ENCODE results near the gene COPB2. TPM values are rescaled to one million over a fixed set of nuclear protein-coding genes. Genes with fewer than 3 reads are reported as not detected.

COPB2 gene
- total and polyA plus RNA-seq, 2 donors (not counting 3 experiments of a cell fraction or from before 2014, with no cell fraction given), result 72.1 to 146 TPM

DNA sequence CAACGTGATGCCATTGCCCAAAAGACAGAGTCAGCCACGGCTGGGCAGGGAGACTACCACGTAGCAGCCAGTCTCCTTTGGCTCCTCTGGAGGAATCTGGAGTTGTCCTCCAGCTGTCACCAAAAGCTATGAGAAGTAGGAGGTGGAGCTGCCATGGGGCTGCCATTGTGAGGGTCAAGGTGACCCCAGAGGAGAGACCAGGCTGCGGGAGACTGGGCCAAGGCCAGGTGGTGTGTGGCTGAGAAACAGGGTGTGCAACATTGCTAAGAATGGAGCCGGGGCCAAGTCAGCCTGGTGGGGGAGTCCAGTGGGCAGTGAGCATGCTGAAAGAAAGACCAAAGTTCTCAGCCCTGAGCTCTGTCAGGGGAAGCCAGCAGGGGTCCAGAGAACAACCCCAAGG lies 75.5 kb downstream of the COPB2 start:
- Histone ChIP-seq H3K79me2 (ENCODE audit: control insufficient read depth, insufficient read depth, low read length) (no peaks in the 10 kb centered on the region), H3K9ac (replicated peaks; ENCODE audit: extremely low read depth, insufficient read depth, low read length) (no peak overlapping the region), H3K27me3 (ENCODE audit: control insufficient read depth in 2 of 2, insufficient read depth in 2 of 2, low read length in 2 of 2) (peaks cover 0 to 4% of the 10 kb centered on the region in 2 experiments), H3K9me1 (replicated peaks; ENCODE audit: control insufficient read depth, extremely low read depth, insufficient read depth, low read length) (no peaks in the 10 kb centered on the region), H2AFZ (ENCODE audit: low read depth, low read length) (no peak overlapping the region), H3K9me3 (replicated peaks; ENCODE audit: control insufficient read depth, insufficient read depth, low read length) (no peaks in the 10 kb centered on the region), H3K4me2 (ENCODE audit: insufficient read depth, low read length) (no peak overlapping the region), H3K36me3 (ENCODE audit: control insufficient read depth in 2 of 2, extremely low read depth in 1 of 2, insufficient read depth in 2 of 2, low read length in 2 of 2) (no peaks in the 10 kb centered on the region), H3K4me3 (replicated peaks in 1 of 3; ENCODE audit: insufficient read depth in 1 of 3, low read depth in 1 of 3, low read length in 3 of 3) (no peak overlapping the region), H4K20me1 (replicated peaks; ENCODE audit: control insufficient read depth, extremely low read depth, insufficient read depth, low read length) (no peaks in the 10 kb centered on the region), H3K27ac (ENCODE audit: insufficient read depth, low read depth, low read length) (no peak overlapping the region), H3K4me1 (ENCODE audit: control insufficient read depth, extremely low read depth, insufficient read depth, low read length) (no peaks in the 10 kb centered on the region)
- FAIRE-seq (no peak), DNase-seq (ENCODE audit: low read depth, low spot score) (no peak)
- dilution Hi-C loops (cut with MboI; ENCODE audit: extremely low pct_ligation_motif_present, low sequenced_read_pairs), result no loop called here
- ChIA-PET CTCF (interaction anchor here (1.8 to 1.9 kb wide), 2 partner anchors 15 to 202 kb away, joined by 6 to 7 read pairs; no protein-coding TSS in a partner anchor), POLR2A (no interaction called here)
- TF ChIP-seq POLR2AphosphoS5 (IDR thresholded peaks at IDR 0.05; ENCODE audit: insufficient read depth, low read depth, low read length), result no peak
- no peak for TF ChIP-seq FOS (IDR thresholded peaks at IDR 0.05; ENCODE audit: borderline replicate concordance, insufficient read depth, low read length)
- TF ChIP-seq EZH2 (IDR thresholded peaks at IDR 0.05; ENCODE audit: borderline replicate concordance, low read depth, low read length, severe bottlenecking), result no peak
- no peak for TF ChIP-seq MYC (IDR thresholded peaks at IDR 0.05; ENCODE audit: low read depth, low read length)
- TF ChIP-seq, protein P1, sequence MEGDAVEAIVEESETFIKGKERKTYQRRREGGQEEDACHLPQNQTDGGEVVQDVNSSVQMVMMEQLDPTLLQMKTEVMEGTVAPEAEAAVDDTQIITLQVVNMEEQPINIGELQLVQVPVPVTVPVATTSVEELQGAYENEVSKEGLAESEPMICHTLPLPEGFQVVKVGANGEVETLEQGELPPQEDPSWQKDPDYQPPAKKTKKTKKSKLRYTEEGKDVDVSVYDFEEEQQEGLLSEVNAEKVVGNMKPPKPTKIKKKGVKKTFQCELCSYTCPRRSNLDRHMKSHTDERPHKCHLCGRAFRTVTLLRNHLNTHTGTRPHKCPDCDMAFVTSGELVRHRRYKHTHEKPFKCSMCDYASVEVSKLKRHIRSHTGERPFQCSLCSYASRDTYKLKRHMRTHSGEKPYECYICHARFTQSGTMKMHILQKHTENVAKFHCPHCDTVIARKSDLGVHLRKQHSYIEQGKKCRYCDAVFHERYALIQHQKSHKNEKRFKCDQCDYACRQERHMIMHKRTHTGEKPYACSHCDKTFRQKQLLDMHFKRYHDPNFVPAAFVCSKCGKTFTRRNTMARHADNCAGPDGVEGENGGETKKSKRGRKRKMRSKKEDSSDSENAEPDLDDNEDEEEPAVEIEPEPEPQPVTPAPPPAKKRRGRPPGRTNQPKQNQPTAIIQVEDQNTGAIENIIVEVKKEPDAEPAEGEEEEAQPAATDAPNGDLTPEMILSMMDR (IDR thresholded peaks at IDR 0.05; ENCODE audit: extremely low read depth in 1 of 2, insufficient read depth in 1 of 2, low read depth in 1 of 2, low read length in 2 of 2), result no peak
- TF ChIP-seq, protein P2, sequence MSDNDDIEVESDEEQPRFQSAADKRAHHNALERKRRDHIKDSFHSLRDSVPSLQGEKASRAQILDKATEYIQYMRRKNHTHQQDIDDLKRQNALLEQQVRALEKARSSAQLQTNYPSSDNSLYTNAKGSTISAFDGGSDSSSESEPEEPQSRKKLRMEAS (IDR thresholded peaks at IDR 0.05; ENCODE audit: insufficient read depth, insufficient read length), result no peak
- no peak for TF ChIP-seq GATA2 (IDR thresholded peaks at IDR 0.05; ENCODE audit: insufficient read depth, insufficient read length, low read depth, low read length)
- no peak for TF ChIP-seq JUN (IDR thresholded peaks at IDR 0.05; ENCODE audit: borderline replicate concordance, insufficient read depth, insufficient read length, low read depth)
- TF ChIP-seq POLR2A (IDR thresholded peaks at IDR 0.05; ENCODE audit: low read depth, low read length), result no peak
- no TSS peak for BruUV-seq (replicated peaks)
- intact Hi-C loops (cut with micrococcal nuclease), result no loop called here
